Measurements from ENCODE around the gene CSF2. TPM values are rescaled to one million over a fixed set of nuclear protein-coding genes. Genes with fewer than 3 reads are reported as not detected.

Gene CSF2
- total RNA-seq, 2 experiments from 2014 or later = 61.5 to 64.1 TPM

GRCh38 chr5:132109494-132110053, 36.0 kb downstream of the CSF2 start:
- H3K27ac Mint-ChIP-seq = peak overlapping the region; percentile 67
- H3K4me3 Mint-ChIP-seq = peak overlapping the region; percentile 49
- DNase-seq = no peak
- ChIA-PET POLR2A (interaction anchor here (0.6 kb wide), 2 partner anchors 12 to 596 kb away, joined by 3 to 4 read pairs; no protein-coding TSS in a partner anchor), CTCF (interaction anchor here (3.2 kb wide), 1 partner anchor 71 kb away, joined by 14 read pairs; no protein-coding TSS in a partner anchor)
- TF ChIP-seq, protein P1, sequence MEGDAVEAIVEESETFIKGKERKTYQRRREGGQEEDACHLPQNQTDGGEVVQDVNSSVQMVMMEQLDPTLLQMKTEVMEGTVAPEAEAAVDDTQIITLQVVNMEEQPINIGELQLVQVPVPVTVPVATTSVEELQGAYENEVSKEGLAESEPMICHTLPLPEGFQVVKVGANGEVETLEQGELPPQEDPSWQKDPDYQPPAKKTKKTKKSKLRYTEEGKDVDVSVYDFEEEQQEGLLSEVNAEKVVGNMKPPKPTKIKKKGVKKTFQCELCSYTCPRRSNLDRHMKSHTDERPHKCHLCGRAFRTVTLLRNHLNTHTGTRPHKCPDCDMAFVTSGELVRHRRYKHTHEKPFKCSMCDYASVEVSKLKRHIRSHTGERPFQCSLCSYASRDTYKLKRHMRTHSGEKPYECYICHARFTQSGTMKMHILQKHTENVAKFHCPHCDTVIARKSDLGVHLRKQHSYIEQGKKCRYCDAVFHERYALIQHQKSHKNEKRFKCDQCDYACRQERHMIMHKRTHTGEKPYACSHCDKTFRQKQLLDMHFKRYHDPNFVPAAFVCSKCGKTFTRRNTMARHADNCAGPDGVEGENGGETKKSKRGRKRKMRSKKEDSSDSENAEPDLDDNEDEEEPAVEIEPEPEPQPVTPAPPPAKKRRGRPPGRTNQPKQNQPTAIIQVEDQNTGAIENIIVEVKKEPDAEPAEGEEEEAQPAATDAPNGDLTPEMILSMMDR (IDR thresholded peaks at IDR 0.05) = no peak
- intact Hi-C loops (cut with micrococcal nuclease) = loop anchor here (5.0 to 10.0 kb wide), 2 partner anchors 37 to 385 kb away; partner anchors contain the start of genes CSF2 and IRF1
- ATAC-seq = no peak
- H3K27me3 Mint-ChIP-seq = no peaks in the 10 kb centered on the region
- H3K4me1 Mint-ChIP-seq (ENCODE audit: low read depth) = peaks cover 83% of the 10 kb centered on the region
- peaks cover 35% of the 10 kb centered on the region for H3K36me3 Mint-ChIP-seq (ENCODE audit: low read depth)
- peaks cover 7% of the 10 kb centered on the region for H3K9me3 Mint-ChIP-seq

DNA sequence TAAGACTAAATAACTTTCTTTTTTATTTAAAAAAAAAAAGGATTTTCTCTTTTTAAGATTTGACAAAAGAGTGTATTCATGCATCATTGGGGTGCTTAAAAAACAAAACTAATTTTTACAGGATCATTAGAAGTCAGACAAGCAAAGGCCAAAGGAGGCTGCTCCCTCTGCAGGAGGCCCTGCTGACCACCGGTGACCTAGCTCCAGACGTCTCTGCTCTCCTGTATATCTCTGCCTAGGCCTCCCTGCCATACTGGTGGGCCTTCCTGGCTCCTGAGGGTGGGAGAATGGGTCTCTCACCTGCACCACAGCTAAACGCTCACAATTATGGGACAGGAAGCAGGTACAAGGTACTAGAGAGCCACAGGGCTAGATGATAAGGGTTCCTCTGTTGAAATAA, 36.6 kb downstream of the CSF2 start:
- Mint-ChIP-seq H3K4me1 (ENCODE audit: low read depth) (peaks cover 83% of the 10 kb centered on the region), H3K4me3 (peak overlapping the region; percentile 66), H3K27me3 (no peaks in the 10 kb centered on the region), H3K36me3 (ENCODE audit: low read depth) (peaks cover 35% of the 10 kb centered on the region), H3K9me3 (peaks cover 7% of the 10 kb centered on the region), H3K27ac (peak overlapping the region; percentile 92)
- ChIA-PET POLR2A (interaction anchor here (2.9 kb wide), 1 partner anchor 8 kb away, joined by 15 read pairs; no protein-coding TSS in a partner anchor), CTCF (interaction anchor here (0.8 to 3.2 kb wide), 3 partner anchors 12 to 70 kb away, joined by 3 to 14 read pairs (median 7); no protein-coding TSS in a partner anchor)
- intact Hi-C loops (cut with micrococcal nuclease) = loop anchor here (5.0 kb wide), 1 partner anchor 38 kb away; the partner anchor contains the start of gene CSF2
- TF ChIP-seq, protein P1 (IDR thresholded peaks at IDR 0.05) = no peak
- DNase-seq (no peak), ATAC-seq (peak; percentile 6)

- ATAC-seq = peak; percentile 57
- Mint-ChIP-seq H3K27ac (peak overlapping the region; percentile 92), H3K4me3 (peak overlapping the region; percentile 66), H3K27me3 (no peaks in the 10 kb centered on the region), H3K36me3 (ENCODE audit: low read depth) (peaks cover 35% of the 10 kb centered on the region), H3K9me3 (peaks cover 7% of the 10 kb centered on the region), H3K4me1 (ENCODE audit: low read depth) (peaks cover 83% of the 10 kb centered on the region)
- DNase-seq = peak; percentile 68
- intact Hi-C loops (cut with micrococcal nuclease) = loop anchor here (1.0 to 5.0 kb wide), 2 partner anchors 9 to 39 kb away; partner anchors contain the start of gene CSF2
- ChIA-PET CTCF (interaction anchor here (0.8 to 3.2 kb wide), 4 partner anchors 8 to 69 kb away, joined by 3 to 14 read pairs (median 5); no protein-coding TSS in a partner anchor), POLR2A (interaction anchor here (2.9 kb wide), 1 partner anchor 9 kb away, joined by 15 read pairs; no protein-coding TSS in a partner anchor)
- TF ChIP-seq, protein P1 (IDR thresholded peaks at IDR 0.05) = no peak
These were observed 37.3 kb downstream of the CSF2 start for GRCh38 chr5:132110930-132111329.

DNA sequence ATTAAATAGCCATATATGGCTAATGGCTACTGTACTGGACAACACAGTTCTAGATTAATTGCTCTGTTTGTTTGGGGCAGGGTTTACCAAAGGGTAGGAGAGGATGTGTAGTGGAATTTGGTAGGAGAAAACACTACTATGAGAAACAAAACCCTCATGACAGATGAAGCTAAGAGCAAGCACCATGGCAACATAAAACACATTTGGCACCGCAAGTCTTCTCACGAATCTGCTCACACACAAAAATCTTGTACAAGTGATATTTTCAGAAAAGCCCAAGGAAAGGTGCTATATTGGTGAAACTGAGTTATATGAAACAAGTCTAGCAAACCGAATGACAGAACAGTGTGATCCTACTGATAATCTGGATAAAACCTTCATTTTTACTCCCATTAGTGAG, 38.5 kb downstream of the CSF2 start:
- Mint-ChIP-seq H3K4me1 (ENCODE audit: low read depth) (peaks cover 82% of the 10 kb centered on the region), H3K4me3 (peak overlapping the region; percentile 14), H3K9me3 (peaks cover 7% of the 10 kb centered on the region), H3K27me3 (no peaks in the 10 kb centered on the region), H3K27ac (peak overlapping the region; percentile 60), H3K36me3 (ENCODE audit: low read depth) (peaks cover 31% of the 10 kb centered on the region)
- ChIA-PET POLR2A (interaction anchor here (2.9 kb wide), 1 partner anchor 10 kb away, joined by 15 read pairs; no protein-coding TSS in a partner anchor), CTCF (interaction anchor here (1.9 to 3.2 kb wide), 4 partner anchors 9 to 68 kb away, joined by 7 to 14 read pairs (median 8); no protein-coding TSS in a partner anchor)
- ATAC-seq = no peak
- DNase-seq = no peak
- TF ChIP-seq, protein P1 (IDR thresholded peaks at IDR 0.05) = no peak
- intact Hi-C loops (cut with micrococcal nuclease) = loop anchor here (5.0 kb wide), 1 partner anchor 40 kb away; the partner anchor contains the start of gene CSF2
